OCI-LY7 (cell line): ENCODE measurements around the gene NTRK3. TPM values are rescaled to one million over a fixed set of nuclear protein-coding genes. Genes with fewer than 3 reads are reported as not detected.
A peak's percentile ranks its signal among the peaks of the same experiment; 100 is the strongest.

Experiments
- BruUV-seq: library from RNA; stranded (reverse); fragments of 400-500 nt; replicated peaks from 2 replicates; lab custom pipeline; 2021; lab: Mats Ljungman, UMichigan
- CTCF ChIA-PET: fragments of 300-600 bp; sonication (Branson Sonifier 250); formaldehyde crosslinking; loops from one replicate; lab custom pipeline; 2022; ENCODE audit warnings: antibody characterized with exemption; ENCODE audit not compliant: unreplicated experiment; lab: Charles Lee
- POLR2A ChIA-PET: fragments of 300-600 bp; sonication (Branson Sonifier 250); formaldehyde crosslinking; loops from one replicate; lab custom pipeline; 2022; ENCODE audit warnings: antibody characterized with exemption; lab: Charles Lee
- DNase-seq: peaks from one replicate; pipeline ENCODE4 v3.0.0-alpha.2; 2015; ENCODE audit warnings: low spot score
- H2AFZ ChIP-seq: fragments of 200-600 bp; sonication (generic), shearing (Covaris generic); 2 replicates; pipeline ENCODE4 v1.6.1; 2014; ENCODE audit warnings: mild to moderate bottlenecking, antibody characterized with exemption, low read length, moderate library complexity
- H3K27ac ChIP-seq: fragments of 200-600 bp; sonication (generic); 2 replicates; pipeline ENCODE4 v1.5.1; 2014; ENCODE audit warnings: mixed run types, low read depth, mild to moderate bottlenecking, moderate library complexity, low read length, inconsistent platforms; ENCODE audit not compliant: poor library complexity, severe bottlenecking
- H3K36me3 ChIP-seq: fragments of 200-600 bp; sonication (generic); 2 replicates; pipeline ENCODE4 v1.6.1; 2014; ENCODE audit warnings: mild to moderate bottlenecking, antibody characterized with exemption, low read length, moderate library complexity, mixed read lengths; ENCODE audit not compliant: insufficient read depth
- H3K4me1 ChIP-seq: fragments of 200-600 bp; sonication (generic); 2 replicates; pipeline ENCODE4 v1.5.1; 2014; ENCODE audit warnings: mild to moderate bottlenecking, low read length; ENCODE audit not compliant: insufficient read depth, poor library complexity, severe bottlenecking
- H3K4me2 ChIP-seq: fragments of 200-600 bp; sonication (generic); 2 replicates; pipeline ENCODE4 v1.6.1; 2014; ENCODE audit warnings: mild to moderate bottlenecking, low read length
- H3K4me3 ChIP-seq: fragments of 200-600 bp; sonication (generic); 2 replicates; pipeline ENCODE4 v1.5.1; 2014; ENCODE audit warnings: mild to moderate bottlenecking, low read depth, low read length; ENCODE audit not compliant: poor library complexity, severe bottlenecking
- H3K79me2 ChIP-seq: fragments of 200-600 bp; sonication (generic); 2 replicates; pipeline ENCODE4 v1.6.1; 2016; ENCODE audit warnings: low read depth, mild to moderate bottlenecking, low read length, moderate library complexity, mixed read lengths; ENCODE audit not compliant: insufficient read depth
- H3K9me2 ChIP-seq: fragments of 200-600 bp; sonication (generic); 2 replicates; pipeline ENCODE4 v1.6.1; 2016; ENCODE audit warnings: mild to moderate bottlenecking, low read length, mixed read lengths; ENCODE audit not compliant: insufficient read depth
- H3K9me3 ChIP-seq: fragments of 200-600 bp; sonication (generic); 2 replicates; pipeline ENCODE4 v1.6.1; 2014; ENCODE audit warnings: mild to moderate bottlenecking, mixed run types, low read length, mixed read lengths
- H4K20me1 ChIP-seq: fragments of 200-600 bp; sonication (generic); 2 replicates; pipeline ENCODE4 v1.6.1; 2014; ENCODE audit warnings: mild to moderate bottlenecking, antibody characterized with exemption, low read length, moderate library complexity, mixed read lengths; ENCODE audit not compliant: insufficient read depth
- CTCF ChIP-seq: fragments of 200-600 bp; sonication (generic); conservative IDR thresholded peaks from 2 replicates; pipeline ENCODE4 v1.5.1; 2014; ENCODE audit warnings: mild to moderate bottlenecking, antibody characterized with exemption, low read length, moderate library complexity, mixed read lengths
- EZH2phosphoT487 ChIP-seq: fragments of 200-600 bp; sonication (generic); IDR thresholded peaks from 2 replicates; pipeline ENCODE4 v1.6.1; 2018; ENCODE audit warnings: low read depth, borderline replicate concordance, mild to moderate bottlenecking, mixed run types, antibody characterized with exemption, low read length, moderate library complexity, mixed read lengths
- intact Hi-C: fragments of 100-400 bp; cut with micrococcal nuclease; formaldehyde crosslinking; loops from one replicate; pipeline ENCODE4 v1.10.0; 2022; ENCODE audit not compliant: unreplicated experiment
- total RNA-seq, 2 experiments: library from RNA; depleted of rRNA in 1 of 2; stranded (reverse); fragments of >200 nt in 1 of 2; shearing (Covaris generic) in 1 of 2; gene quantifications; 2 replicates each; pipeline ENCODE4 v1.2.3, GENCODE V29; 2014 to 2022

The NTRK3 gene
- total RNA-seq, 2 experiments from 2014 or later = 0.50 to 2.5 TPM

- Histone ChIP-seq H4K20me1 (no peaks in the 10 kb centered on the region), H3K36me3 (no peaks in the 10 kb centered on the region), H3K4me2 (no peak overlapping the region), H3K9me2 (no peaks in the 10 kb centered on the region), H3K4me1 (no peaks in the 10 kb centered on the region), H3K4me3 (no peak overlapping the region), H3K79me2 (no peaks in the 10 kb centered on the region), H3K9me3 (no peaks in the 10 kb centered on the region), H3K27ac (no peak overlapping the region), H2AFZ (no peak overlapping the region)
- ChIA-PET POLR2A (no interaction called here), CTCF (no interaction called here)
- BruUV-seq = no TSS peak
- intact Hi-C loops = no loop called here
- TF ChIP-seq EZH2phosphoT487 (no peak), CTCF (no peak)
- DNase-seq = no peak
These were observed 252.1 kb downstream of the NTRK3 start for GRCh38 chr15:88004399-88004798.

DNA sequence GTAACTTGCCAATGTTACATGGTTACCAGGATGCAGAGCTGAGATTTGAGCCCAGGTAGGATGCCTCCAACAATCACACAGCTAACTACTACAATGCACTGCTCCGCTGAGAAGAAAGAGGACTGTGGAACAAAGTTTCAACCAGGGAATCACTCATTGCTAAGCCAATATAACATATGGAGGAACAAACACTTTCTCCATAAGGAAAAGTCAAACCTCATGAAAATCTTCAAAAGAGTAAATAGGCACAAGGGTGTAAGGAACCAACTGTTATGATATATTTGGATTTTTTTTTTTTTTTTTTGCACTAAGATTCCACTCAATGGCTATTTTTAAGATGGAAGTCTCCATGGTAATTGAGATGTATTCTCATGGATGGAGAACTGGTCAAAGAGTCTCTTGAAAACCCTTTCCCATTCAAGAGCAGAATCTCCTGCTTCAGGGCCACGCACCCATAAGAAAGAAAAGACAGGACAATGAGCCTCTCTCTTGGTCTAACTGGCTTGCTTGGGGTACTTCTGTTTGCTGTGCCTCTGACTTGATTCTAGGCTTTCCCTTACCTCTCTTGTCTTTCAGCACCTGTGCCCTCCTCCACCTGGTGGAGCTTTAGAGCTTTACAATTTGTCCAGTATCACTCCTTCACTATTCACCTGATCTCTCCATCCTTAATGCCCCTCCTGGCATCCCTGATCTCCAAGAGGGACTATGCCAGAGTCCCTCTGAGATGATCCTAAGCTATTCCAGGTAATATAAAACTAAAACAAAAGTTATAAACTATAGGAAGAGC lies 252.8 kb downstream of the NTRK3 start:
- no peak for DNase-seq
- intact Hi-C loops = no loop called here
- no peaks in the 10 kb centered on the region for H4K20me1 ChIP-seq
- H2AFZ ChIP-seq = no peak overlapping the region
- H3K4me3 ChIP-seq = no peak overlapping the region
- no peaks in the 10 kb centered on the region for H3K4me1 ChIP-seq
- ChIA-PET POLR2A (interaction anchor here (0.7 kb wide), 1 partner anchor 12 kb away, joined by 3 read pairs; no protein-coding TSS in a partner anchor), CTCF (no interaction called here)
- H3K9me3 ChIP-seq = no peaks in the 10 kb centered on the region
- H3K4me2 ChIP-seq = no peak overlapping the region
- BruUV-seq = no TSS peak
- no peak overlapping the region for H3K27ac ChIP-seq
- H3K79me2 ChIP-seq = no peaks in the 10 kb centered on the region
- H3K9me2 ChIP-seq = no peaks in the 10 kb centered on the region
- peak; percentile 31; the same call in 1 of the 2 replicates for TF ChIP-seq CTCF
- TF ChIP-seq EZH2phosphoT487 = no peak
- no peaks in the 10 kb centered on the region for H3K36me3 ChIP-seq

- ChIA-PET POLR2A (no interaction called here), CTCF (no interaction called here)
- intact Hi-C loops = no loop called here
- Histone ChIP-seq H3K9me2 (no peaks in the 10 kb centered on the region), H3K79me2 (no peaks in the 10 kb centered on the region), H3K4me1 (no peaks in the 10 kb centered on the region), H3K4me3 (no peak overlapping the region), H3K36me3 (no peaks in the 10 kb centered on the region), H2AFZ (no peak overlapping the region), H3K4me2 (no peak overlapping the region), H3K27ac (no peak overlapping the region), H3K9me3 (no peaks in the 10 kb centered on the region), H4K20me1 (no peaks in the 10 kb centered on the region)
- BruUV-seq = no TSS peak
- no peak for DNase-seq
- TF ChIP-seq CTCF = no peak
These were observed 253.8 kb downstream of the NTRK3 start for GRCh38 chr15:88002706-88003105.
